CD4-positive, alpha-beta T cell treated with Interleukin-4 for 4 hours (primary cell): Measurements from ENCODE around the gene LTB.
"Not testable (repeated sequence)": the region's sequence is repeated elsewhere in the genome, so short reads cannot be mapped to it uniquely, and the experiment has no call there.

Experiments used
- DNase-seq: peaks from one replicate; pipeline ENCODE4 v3.0.0-alpha.2; 2020

Gene LTB

DNA sequence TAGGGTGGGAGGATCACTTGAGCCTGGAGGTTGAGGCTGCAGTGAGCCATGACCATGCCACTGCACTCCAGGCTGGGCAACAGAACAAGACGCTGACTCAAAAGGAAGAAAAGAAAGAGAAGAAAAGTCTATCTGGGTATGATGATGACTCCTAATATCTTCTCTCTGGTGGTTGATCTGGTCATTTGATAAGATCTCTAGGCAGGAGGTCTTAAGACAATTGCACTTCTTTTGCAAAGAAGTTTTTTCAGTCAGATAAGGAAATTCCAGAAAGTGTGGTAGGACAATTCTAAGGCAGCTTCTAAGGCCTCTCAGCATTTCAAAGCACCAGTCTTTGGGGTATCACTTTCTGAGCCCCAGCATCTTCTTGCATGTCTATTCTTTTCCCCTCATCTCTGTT is 25.1 kb upstream of the LTB start:
- no peak for DNase-seq

DNA sequence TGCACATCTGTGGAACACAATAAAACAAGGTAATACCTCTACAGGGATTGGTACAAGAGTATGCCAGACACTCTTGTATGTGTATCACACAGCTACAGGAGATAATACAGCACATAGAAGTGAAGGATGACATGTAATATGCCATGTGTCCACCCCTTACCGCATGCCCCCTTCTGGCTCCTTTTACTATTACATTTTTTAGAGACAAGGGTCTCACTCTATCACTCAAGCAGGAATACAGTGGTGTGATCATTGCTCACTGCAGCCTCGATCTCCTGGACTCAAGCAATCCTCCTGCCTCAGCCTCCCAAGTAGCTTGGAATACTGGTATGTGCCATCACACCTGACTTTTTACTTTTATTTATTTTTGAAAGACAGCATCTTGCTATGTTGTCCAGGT is 14.8 kb upstream of the LTB start:
- peak; percentile 83 for DNase-seq

DNA sequence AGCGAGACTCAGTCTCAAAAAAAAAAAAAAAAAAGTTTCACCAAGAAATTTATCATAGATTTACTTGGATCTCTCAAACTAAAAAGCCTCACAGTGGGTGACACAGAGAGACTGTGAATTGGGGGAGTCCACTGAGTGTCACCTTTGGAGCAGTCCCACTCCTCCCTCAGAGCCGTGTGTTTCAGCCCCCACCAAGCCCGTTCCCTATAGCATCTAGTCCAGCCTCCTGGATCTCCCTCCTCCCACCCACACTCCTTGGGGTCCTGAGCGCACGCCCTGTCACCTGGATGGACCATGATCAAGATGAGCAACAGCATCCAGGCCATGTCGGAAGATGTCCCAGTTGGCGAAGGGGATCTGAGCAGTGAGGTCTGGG is 10.2 kb upstream of the LTB start:
- no peak for DNase-seq

DNA sequence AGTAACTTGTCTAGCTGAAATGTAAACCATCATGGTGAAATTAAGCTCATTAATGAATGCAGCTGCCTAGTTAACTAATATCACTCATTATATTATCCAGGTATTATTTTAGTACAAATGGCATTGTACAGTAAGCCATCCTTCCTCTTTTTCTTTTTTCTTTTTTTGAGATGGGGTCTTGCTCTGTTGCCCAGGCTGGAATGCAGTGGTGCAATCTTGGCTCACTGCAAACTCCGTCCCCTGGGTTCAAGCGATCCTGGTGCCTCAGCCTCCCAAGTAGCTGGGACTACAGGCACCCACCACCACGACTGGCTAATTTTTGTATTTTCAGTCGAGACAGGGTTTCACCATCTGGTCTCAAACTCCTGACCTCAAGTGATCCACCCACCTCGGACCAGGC is 8.5 kb upstream of the LTB start:
- DNase-seq: not testable (repeated sequence)

DNA sequence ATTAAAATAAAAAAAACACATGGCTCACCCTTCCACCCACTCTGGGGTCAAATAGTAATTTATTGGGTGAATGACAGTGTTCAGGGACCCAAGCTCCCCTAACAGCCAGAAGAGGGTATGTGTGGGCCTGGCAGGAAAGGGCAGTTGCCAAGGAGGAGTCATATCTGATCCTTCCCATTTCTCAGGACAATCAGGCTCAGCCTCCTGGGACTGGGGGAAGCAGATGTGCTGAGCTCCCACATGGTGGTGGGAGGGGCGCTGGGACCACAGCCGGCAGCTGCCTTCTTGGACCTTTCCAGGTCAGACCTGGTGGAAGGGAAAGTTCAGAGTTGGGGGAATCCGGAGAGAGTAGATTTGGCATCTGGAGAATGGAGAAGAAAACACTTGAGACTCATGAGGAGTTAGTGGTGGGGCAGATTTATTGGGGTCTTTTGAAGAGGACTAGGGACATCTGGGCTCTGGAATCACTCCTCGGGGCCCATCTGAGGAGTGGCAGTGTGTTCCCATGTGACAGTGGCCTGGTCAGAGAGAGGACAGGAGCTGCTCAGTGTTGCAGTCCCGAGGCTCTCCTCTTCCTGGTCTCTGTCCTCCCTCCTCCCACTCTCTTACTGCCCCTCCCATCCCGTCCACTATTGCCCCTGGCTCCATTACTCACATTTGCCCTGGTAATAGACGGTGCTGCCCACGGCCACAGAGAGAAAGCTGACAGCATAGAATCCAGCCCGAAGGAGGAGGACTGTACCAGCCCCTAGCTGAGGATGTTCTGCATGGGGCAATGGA is 6.8 kb upstream of the LTB start:
- no peak for DNase-seq

DNA sequence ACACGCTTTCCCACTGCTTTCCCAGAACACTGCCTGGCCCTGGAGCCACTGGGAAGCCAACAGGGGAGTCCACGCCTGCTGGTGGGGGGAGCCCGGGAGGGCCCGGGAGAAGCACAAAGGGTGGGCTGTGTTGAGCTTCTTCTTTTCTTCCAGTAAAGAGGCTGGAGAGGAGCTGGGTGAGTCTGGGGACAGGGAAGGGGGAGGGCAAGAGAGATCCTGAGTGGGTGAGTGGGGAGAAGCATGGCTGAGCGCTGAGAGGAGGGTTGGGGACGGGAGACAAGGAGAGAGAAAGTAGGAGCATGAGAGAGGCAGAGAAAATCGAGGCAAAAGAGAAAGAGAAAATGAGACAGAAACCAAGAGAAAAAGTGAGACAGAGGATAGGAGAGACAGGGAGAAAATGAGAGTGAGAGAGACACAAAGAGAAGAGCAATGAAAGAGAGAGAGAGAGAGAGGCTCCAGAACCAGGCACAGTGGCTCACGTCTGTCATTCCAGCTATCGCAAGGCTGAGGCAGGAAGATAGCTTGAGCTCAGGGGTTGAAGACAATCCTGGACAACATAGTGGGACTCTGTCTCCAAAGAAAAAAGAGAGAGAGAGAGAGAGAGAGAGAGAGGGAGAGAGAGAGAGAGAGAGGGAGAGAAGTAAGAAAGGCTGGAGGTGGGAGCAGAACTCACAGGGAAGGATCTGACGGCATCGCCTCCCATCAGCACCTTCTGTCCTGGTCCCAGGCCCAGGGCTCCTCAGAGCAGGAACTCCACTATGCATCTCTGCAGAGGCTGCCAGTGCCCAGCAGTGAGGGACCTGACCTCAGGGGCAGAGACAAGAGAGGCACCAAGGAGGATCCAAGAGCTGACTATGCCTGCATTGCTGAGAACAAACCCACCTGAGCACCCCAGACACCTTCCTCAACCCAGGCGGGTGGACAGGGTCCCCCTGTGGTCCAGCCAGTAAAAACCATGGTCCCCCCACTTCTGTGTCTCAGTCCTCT is 5.9 kb upstream of the LTB start:
- no peak for DNase-seq

DNA sequence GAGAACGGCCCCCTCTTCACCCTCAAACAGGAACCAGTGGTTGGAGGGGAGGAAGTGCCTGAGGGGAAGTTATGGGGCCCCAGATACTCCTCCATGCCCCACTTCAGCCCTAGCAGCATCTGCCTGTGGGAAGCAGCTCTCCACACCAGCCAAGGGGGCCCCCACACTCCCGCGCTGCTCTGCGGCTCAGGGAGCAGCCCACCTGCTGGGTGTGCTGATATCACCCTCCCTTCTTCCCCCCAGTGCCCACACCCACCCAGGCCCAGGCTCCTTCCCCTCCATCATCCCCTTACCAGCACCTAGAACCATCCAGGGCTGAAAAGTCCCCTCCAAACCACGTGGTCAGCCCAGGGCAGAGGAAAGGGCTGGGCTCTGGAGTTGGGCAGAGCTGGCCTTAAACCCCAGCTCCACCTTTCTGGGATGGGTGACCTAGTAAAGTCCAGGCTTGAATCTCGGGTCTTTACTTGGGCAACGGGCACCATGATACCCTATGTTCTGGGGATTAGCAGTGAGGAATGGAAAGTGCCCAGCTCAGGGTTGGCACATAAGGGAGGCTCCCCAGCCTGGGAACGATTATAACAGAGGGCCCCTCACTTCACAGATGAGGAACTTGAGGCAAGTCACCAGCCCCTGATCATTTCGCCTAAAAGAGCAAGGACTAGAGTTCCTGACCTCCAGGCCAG is 4.5 kb upstream of the LTB start:
- DNase-seq: no peak

DNA sequence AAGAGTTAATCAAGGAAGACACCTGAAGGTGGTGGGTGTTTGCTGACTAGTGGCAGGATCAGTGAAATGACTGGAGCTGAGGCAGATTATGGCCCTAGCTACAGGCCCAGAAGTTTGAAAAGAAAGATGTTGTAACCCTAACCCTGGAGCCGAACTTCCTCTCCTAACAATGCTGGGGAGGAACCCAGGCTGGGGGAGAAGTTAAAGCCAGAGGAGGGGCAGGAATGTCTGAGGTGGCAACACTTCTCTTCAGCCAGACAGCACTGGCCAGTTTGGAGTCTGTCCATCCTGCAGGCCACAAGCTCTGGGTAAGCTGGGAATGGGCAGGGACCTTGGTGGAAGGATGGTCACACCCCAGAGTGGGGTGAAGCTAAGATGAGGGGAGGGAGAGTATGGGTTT is 3.8 kb upstream of the LTB start, which contains the start of gene LST1:
Gene LST1 (plus strand): TSS at position 270 of the 400 bp plus-strand sequence. CDS start 1,023 bp downstream, outside the sequence.
- no peak for DNase-seq

DNA sequence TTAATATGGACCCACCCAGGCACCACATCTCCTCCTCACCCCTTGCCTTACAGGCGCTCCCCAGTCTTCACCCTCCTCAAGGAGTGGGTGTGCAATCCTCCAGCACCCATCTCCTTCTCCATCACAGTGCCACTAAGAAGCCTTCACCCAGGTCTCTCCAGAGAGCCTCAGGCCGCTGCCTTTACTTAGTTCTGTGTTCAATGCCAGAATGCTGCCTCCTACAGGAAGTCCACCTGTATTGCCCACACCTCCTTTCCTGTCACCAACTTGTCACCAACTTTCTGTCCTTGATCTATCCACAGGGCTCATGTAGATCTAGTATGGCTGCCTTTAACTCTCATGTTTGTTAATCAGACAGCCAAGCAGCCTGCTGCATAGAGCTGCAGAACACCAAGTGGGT is 3.3 kb upstream of the LTB start:
- peak; percentile 70 for DNase-seq

DNA sequence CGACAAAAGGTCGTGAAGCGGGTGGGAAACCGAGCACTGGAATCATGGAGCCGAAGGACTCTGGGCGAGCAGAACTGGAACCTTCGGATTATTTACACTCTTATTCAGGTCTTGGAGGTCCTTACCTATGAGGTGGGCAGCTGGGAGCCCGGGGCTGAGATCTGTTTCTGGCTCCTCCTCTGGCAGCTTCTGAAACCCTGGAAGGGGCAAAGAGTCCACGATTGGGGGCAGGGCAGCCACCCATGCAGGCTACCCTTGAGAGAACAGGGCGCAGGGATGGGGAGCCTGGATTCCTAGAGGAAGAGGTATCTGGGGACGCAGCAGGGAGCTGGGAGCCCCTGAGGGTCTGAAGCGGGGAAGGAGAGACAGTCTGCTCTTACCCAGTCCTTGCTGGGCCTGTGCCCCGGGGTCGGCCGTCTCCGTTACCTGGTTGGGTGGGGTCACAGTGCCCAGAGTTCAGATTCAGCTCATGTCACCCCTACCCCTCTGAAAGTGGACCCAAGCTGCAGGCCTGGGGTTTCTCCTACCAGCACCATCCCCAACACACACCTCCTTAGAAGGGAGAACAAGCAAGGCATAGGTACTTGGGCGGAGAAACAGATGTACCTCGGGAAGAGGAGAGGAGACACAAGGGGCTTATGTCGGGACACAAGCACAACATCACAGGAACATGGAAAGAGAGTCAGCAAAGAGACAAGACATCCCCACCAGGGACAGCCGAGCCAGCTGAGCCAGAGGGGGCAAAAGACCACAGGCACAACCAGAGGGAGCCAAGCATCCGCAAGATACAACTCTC is 592 bp downstream of the LTB start:
- DNase-seq: no peak

DNA sequence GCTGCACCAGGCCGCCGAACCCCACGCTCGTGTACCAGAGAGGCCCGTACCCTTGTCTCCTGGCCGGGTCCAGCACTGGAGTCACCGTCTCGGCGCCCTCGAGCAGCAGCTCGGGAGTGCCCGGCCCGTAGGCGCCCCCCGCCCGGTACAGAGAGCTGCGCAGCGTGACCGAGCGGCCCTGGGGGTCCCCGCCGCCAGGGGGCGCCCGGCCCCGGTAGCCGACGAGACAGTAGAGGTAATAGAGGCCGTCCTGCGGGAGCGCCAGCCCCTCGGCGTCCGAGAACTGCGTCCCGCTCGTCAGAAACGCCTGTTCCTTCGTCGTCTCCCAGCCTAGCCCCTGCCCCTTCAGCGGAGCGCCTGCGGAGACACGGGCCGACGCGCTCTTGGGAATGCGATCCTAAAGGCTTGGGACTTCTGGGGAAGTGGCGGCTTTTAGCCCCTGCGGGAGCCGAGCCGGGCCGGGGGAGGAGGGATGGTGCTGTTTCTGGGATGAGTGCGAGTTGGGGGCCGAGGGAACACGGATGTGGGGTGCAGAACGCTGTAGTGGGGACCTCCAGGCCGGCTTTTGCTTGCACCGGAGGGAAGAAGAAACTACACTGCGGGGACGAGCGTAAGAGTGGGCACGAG is 1.3 kb downstream of the LTB start:
- peak; percentile 85 for DNase-seq

DNA sequence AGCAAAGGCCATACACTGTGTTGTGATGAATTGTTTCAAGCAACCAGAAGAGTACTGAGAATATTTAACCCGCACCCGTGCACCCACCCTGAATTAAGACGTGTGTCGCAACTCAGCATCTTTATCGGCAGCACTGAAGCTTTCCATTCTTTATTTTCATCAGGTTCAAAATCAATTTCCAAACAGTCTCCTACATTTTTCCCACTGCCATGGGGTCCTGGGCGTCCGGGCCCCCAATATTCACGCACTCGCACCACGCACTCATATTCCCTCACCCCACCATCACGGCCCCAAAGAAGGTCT is 1.8 kb downstream of the LTB start:
- no peak for DNase-seq

DNA sequence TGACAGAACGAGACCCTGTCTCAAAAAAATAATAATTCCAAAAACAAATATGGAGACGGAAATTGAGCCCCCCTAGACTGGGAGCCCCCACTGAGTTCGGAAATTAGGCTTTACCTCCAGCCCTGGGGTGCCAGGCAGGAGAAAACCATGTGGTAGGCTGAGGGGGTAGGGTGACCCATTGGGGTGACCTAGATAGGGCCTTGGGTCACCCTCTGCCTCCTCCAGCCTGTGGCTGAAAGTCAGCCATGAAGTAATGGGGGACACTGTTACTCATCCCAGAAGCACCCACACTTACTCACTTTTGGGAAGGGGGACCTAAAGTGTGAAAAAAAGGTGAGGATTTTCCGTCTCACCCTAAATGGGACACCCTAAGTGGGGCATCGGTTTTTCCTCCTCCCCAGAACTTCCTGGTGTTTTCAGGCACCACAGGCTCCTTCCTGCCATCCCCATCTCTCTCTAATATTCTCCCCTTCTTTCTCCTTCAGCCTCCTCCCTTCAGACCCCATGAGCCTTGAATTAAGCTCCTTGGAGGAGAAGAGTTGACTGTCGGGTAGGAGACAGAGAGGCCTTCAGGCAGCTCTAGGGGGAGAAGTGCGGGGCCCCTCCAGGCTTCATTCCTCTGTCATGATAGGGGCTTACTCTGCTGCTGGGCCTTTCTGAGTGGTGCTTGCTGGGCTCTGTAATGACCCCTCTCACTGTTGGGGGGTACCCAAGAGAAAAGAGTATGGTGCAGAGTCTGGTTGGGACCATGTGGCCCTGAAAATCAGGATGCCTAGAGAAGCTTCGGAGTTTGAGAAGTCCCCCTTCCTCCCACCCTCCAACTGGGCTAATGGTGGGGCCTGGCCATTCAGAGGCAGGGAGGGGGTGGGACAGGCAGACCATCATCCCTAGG is 2.4 kb downstream of the LTB start:
- DNase-seq: no peak

DNA sequence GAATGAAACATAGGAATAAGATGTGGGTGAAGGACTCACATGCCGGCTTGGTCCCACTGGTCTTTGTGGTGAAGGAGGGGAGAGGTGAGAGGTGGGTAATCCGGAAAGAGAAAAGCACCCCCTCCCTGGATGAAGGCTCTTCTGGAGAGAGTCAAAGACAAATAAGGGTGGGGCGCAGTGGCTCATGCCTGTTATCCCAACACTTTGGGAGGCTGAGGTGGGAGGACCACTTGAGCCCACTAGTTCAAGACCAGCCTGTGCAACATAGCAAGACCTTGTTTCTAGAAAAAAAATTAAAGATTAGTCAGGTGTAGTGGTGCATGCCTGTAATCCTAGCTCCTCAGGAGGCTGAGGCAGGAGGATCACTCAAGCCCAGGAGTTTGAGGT is 3.1 kb downstream of the LTB start:
- no peak for DNase-seq

DNA sequence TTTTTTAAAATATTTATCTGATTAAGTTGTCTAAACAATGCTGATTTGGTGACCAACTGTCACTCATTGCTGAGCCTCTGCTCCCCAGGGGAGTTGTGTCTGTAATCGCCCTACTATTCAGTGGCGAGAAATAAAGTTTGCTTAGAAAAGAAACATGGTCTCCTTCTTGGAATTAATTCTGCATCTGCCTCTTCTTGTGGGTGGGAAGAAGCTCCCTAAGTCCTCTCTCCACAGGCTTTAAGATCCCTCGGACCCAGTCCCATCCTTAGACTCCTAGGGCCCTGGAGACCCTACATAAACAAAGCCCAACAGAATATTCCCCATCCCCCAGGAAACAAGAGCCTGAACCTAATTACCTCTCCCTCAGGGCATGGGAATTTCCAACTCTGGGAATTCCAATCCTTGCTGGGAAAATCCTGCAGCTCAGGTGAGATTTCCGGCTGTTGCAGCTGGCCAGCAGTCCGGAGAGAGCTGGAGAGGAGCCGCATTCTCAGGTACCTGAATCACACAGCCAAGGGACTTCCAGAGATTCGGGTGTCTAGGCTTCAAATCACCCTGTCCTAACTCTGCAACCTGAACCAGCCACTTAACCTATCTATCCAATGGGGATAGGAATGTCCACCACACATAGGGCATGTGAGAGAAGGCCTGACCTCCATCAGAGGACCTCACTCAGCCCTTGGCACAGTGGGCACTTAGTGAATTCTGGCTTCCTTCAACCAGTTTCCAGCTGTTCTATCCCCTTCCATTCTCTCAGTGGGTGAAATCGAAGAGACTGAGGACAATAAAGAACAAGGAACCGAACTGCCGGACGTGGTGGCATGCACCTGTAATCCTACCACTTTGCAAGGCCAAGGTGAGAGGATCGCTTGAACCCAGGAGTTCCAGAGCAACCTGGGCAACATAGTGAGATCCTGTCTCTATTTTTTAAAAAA is 3.8 kb downstream of the LTB start:
- no peak for DNase-seq

DNA sequence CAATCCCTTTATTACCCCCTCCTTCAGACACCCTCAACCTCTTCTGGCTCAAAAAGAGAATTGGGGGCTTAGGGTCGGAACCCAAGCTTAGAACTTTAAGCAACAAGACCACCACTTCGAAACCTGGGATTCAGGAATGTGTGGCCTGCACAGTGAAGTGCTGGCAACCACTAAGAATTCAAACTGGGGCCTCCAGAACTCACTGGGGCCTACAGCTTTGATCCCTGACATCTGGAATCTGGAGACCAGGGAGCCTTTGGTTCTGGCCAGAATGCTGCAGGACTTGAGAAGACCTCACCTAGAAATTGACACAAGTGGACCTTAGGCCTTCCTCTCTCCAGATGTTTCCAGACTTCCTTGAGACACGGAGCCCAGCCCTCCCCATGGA is 4.7 kb downstream of the LTB start:
- DNase-seq: no peak

DNA sequence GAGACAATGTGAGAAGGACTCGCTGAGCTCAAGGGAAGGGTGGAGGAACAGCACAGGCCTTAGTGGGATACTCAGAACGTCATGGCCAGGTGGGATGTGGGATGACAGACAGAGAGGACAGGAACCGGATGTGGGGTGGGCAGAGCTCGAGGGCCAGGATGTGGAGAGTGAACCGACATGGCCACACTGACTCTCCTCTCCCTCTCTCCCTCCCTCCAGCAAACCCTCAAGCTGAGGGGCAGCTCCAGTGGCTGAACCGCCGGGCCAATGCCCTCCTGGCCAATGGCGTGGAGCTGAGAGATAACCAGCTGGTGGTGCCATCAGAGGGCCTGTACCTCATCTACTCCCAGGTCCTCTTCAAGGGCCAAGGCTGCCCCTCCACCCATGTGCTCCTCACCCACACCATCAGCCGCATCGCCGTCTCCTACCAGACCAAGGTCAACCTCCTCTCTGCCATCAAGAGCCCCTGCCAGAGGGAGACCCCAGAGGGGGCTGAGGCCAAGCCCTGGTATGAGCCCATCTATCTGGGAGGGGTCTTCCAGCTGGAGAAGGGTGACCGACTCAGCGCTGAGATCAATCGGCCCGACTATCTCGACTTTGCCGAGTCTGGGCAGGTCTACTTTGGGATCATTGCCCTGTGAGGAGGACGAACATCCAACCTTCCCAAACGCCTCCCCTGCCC is 5.2 kb downstream of the LTB start:
- DNase-seq: peak; percentile 53

DNA sequence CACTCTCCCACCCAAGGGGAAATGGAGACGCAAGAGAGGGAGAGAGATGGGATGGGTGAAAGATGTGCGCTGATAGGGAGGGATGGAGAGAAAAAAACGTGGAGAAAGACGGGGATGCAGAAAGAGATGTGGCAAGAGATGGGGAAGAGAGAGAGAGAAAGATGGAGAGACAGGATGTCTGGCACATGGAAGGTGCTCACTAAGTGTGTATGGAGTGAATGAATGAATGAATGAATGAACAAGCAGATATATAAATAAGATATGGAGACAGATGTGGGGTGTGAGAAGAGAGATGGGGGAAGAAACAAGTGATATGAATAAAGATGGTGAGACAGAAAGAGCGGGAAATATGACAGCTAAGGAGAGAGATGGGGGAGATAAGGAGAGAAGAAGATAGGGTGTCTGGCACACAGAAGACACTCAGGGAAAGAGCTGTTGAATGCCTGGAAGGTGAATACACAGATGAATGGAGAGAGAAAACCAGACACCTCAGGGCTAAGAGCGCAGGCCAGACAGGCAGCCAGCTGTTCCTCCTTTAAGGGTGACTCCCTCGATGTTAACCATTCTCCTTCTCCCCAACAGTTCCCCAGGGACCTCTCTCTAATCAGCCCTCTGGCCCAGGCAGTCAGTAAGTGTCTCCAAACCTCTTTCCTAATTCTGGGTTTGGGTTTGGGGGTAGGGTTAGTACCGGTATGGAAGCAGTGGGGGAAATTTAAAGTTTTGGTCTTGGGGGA is 6.1 kb downstream of the LTB start:
- DNase-seq: no peak
